Head of caudate nucleus (tissue), 42 donors: ENCODE results near the gene TOGARAM1.
A peak's percentile ranks its signal among the peaks of the same experiment; 100 is the strongest.

Source experiments
- DNase-seq, 42 donors: peaks; one replicate each; pipeline versions ENCODE4 v3.0.0 to v3.0.0-alpha.2; 2020 to 2021; ENCODE audit warnings: mixed read lengths in 7 of 42
- intact Hi-C: fragments of 100-400 bp; cut with DNase I; formaldehyde crosslinking; loops from one replicate; pipeline ENCODE4 v1.15.0; 2022

TOGARAM1 gene

DNA sequence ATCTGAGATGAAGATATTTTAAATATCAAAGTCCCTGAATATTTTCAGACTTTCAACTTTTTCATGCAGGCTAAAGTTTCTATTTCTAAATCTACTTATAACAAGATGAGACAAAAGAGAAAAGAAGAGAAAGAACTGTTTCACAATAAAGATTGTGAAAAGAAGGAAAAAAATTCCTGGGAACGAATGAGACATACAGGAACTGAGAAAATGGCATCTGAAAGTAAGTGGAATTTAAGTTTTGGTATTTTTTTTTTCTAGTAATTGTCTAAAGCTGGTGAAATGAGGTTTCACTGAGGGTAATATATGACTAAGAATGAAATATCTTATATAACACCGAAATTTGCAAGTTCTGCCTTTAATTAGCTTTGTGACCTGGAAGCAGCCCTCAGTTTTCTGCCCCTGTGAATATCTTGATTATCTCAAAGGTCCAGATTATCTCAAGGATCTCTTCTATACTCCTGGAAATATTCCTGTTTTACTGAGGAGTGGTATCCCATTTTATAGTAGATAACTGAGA, 66.2 kb downstream of the TOGARAM1 start:
- no peak for DNase-seq
- intact Hi-C loops: no loop called here

DNA sequence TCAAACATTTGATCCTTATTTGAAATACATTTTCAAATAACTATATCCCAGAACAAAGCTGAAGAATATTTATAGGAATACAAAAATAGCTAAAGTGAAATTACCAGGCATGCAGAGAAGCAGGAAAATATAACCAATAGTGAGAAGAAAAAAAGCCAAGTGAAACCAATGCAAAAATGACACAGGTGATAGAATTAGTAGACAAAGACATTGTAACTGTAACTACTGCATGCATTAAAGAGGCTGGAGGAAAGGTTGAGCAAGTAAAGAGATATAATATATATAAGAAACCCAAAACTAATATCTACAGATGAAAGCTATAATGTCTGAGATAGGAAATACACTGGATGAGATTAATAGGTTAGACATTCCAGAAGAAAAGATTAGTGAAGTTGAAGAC, 72.7 kb downstream of the TOGARAM1 start:
- DNase-seq: no peak

DNA sequence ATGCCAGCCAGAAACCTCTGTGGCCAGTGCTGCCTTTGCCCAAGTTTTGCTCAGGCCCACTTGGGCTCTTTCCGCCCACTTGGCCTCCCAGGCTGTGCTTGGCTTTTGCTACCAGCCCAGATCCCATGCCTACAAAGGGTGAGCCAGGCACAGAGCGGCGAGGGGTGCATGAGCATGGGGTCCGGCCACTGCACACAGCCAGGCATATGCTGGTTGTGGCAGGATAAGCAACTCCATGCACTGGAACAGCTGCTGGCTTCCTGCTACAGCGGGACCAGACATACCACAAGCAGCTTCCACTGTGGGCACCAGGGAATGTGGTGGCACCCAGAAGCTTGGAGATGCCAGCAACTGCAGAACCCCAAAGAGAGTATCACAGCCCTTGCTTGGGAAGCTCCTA, 76.3 kb downstream of the TOGARAM1 start:
- DNase-seq: no peak

More for the DNA sequence above, 72.7 kb downstream of the TOGARAM1 start:
- intact Hi-C loops: no loop called here

DNA sequence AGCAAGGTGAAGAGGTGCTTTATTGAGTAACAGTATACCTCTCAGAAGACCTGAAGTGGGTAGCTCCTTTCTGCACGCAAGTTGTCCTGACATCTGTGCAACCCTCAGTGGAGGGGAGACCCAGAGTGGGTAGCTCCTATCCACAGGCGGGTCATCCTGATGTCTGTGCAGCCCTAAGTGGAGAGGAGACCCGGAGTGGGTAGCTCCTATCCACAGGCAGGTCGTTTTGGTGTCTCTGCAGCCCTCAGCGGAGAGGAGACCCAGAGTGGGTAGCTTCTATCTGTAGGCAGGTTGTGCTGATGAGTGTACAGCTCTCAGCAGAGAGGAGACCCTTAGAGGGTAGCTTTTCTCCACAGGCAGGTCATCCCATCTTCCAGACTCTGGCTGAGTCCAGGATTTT, 76.9 kb downstream of the TOGARAM1 start:
- intact Hi-C loops: no loop called here
- no peak for DNase-seq

More for the DNA sequence above, 76.3 kb downstream of the TOGARAM1 start:
- intact Hi-C loops: no loop called here

DNA sequence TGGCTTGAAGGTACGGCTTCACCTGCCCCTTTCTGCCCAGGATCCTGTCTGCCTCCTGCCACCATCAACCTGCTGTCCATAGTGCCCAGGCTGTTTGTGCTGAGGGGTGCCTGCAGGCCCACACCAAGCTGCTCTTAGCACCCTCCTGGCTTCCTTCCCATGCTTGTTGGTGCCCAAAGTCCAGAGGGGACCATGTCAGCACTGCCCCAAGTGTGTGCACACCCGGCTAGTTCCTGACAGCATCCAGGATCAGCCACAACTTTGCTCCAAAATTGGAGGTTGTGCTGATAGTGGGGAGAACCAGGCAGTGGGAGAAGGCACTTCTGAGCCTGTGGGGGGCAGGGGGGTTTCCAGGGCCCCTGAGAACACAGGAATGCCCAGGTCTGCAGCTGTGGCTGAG, 77.4 kb downstream of the TOGARAM1 start:
- intact Hi-C loops: no loop called here
- no peak for DNase-seq

DNA sequence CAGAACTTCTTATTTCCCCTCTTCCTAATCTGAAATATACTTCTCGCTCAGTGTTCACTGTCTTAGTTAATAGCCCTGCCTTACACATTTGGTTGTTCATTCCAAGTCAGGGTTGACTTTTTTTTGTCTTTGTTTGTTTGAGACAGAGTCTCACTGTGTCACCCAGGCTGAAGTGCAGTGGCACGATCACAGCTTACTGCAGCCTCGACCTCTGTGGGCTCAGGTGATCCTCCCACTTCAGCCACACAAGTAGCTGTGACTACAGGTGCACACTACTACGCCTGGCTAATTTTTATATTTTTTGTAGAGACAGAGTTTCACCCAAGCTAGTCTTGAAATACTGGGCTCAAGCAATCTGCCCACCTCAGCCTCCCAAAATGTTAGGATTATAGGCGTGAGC, 79.7 kb downstream of the TOGARAM1 start:
- no peak for DNase-seq
- intact Hi-C loops: no loop called here

DNA sequence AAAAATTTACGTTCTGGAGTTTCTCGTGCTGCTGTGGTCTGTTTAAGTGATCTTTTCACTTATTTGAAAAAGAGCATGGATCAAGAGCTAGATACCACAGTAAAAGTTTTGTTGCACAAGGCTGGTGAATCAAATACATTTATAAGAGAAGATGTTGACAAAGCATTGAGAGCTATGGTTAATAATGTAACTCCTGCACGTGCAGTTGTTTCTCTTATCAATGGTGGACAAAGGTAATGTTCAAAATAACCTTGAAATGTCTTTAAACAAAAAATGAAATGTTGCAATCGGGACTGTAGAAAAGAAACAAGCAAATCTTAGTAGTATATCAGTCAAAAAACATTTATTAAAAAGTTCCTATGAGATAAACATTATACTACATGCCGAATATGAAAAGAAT, 82.6 kb downstream of the TOGARAM1 start:
- DNase-seq: no peak
- intact Hi-C loops: no loop called here

DNA sequence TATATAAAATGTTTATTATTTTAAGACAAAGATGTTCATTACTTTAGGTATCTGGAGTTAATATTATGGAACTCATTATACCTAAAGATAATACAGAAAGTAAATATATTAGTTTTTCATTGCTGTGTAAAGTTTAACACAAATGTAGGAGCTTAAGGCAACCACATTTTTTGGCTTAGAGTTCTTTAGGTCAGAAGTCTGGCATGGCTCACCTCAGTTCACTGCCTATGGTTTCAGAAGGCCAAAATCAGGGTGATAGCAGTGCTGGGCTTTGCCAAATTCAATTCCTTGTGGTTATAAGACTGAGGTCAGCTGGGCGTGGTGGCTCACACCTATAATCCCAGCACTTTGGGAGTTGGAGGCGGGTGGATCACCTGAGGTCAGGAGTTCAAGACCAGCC, 86.4 kb downstream of the TOGARAM1 start:
- intact Hi-C loops: no loop called here
- no peak for DNase-seq

DNA sequence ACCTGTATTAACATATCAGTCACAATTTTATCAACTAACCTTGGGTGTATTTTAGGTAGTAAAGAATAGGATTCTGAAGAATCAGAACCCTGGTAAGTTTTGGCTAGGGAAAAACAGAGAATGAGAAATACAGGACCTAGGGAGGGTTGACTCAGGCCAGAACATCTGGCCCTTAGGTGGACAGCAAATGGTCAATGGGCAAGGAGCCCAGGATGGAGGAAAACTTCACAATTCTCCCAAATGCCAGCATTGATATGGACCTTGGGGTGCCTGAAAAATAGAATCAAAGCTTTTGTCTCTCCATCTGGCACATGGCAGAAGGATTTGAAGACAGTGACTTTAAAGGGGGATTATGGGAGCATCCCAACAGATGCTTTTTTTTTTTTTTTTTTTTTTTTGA, 89.2 kb downstream of the TOGARAM1 start:
- peak in 11 of 42 donors; percentile 4 to 53 (median 19) for DNase-seq
- intact Hi-C loops: no loop called here

DNA sequence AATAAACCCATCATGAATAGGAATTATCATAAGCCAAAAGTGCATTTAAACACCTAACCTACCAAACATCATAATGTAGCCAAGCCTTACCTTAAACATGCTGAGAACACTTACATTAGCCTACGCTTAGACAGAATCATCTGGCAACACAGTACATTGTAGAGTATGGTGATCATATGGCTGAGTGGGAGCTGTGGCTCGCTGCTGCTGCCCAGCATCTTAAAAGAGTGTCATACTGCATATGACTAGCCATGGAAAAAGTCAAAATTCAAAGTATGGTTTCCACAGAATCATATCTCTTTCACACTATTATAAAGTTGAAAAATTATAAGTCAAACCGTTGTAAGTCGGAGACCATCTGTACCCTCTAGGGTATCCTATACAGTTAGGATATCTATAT, 89.9 kb downstream of the TOGARAM1 start:
- no peak for DNase-seq
- intact Hi-C loops: no loop called here

DNA sequence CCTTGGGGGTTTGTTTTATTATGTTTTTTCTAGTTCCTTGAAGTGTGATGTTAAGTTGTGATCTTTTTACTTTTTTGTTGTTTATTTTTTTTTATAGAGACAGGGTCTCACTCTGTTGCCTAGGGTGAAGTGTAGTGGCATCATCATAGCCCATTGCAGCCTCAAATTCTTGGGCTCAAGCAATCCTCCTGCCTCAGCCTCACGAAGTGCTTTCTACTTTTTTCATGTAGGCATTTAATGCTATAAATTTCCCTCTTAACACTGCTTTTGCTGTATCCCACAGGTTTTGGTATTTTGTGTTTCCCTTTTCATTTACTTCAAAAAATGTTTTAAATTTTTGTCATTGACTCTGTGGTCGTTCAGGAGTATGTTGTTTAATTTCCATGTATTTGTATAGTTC, 95.4 kb downstream of the TOGARAM1 start:
- intact Hi-C loops: no loop called here
- DNase-seq: no peak

DNA sequence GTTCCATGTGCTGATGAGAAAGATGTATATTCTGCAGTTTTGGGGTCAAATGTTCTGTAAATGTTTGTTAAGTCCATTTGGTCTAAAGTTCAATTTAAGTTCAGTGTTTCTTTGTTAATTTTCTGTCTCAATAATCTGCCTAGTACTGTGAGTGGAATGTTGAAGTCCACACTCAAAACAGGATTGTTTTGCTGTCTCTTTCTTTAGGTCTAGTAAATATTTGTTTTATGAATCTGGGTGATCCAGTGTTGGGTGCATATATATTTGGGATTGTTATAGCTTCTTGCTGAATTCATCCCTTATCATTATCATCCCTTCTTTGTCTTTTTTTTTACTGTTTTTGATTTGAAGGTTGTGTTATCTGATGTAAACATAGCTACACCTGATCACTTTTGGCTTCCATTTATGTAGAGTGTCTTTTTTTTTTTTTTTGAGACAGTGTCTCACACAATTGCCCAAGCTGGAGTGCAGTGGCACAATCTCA, 95.9 kb downstream of the TOGARAM1 start:
- DNase-seq: no peak
- intact Hi-C loops: no loop called here

DNA sequence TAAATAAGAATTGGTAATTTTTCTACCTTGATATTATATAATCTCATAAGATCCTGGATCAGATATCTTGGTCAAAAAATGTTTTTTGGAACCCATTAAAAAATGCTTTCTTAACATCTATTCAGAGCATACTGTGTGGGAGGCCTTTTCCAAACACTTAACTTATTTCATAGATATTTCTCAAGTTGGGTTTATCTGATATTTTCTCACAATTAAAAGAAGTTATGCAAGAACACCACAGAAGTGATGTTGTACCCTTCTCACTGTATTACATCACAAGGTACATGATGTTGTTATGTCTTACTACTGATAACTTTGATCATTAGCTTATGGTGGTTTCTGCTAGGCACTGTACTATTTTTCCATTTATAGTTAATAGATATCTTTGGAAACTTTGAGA, 98.6 kb downstream of the TOGARAM1 start:
- DNase-seq: no peak
- intact Hi-C loops: no loop called here

DNA sequence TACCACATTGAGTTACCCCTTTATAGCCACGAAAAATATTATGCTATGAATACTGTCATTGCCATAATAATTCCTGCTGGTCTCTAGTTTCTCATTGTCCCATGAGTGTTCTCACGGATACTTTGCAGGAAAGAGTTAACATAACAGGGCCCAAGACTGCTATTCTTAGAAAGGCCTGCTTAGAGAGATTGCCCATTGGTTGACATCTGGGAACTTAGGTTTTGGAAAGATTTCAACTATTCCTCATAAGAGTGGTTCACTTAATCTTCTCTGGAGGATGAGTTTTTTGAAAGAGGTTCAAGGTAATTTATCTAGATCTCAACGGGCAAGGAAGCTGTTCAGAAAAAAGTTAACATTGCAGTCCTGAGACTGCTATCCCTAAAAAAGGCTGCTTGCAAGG, 103.5 kb downstream of the TOGARAM1 start:
- intact Hi-C loops: no loop called here
- no peak for DNase-seq

DNA sequence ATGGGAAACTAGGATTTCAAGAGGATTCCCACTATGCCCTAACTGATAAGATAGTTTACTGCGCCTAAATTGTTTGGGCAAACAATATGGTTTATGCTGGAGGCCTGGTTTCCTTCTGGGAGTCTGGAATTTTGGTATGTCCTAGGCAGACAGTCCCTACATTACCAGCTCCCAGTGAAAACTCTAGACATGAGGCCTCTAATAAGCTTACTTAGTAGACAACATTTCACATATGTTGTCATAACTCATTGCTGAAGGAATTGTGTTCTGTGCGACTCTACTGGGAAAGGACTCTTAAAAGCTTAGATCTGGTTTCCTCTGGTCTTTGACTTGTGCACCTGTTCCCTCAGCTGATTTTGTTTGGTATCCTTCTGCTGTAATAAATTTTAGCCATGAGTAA, 104.0 kb downstream of the TOGARAM1 start:
- no peak for DNase-seq
- intact Hi-C loops: no loop called here

DNA sequence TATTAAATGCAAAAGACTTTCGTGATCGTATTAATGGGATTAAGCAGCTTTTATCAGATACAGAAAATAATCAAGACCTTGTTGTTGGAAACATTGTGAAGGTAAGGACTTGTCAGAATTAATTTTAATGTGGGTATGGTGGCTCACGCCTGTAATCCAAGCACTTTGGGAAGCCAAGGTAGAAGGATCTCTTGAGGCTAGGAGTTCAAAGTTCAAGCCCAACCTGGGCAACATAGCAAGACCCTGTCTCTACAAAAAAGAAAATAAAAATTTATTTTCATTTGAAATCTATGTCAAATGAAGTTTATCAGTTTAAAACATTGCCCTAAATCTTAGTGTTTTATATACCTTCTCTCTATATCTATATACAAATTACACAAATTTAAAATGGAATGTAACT, 104.7 kb downstream of the TOGARAM1 start:
- intact Hi-C loops: no loop called here
- no peak for DNase-seq

DNA sequence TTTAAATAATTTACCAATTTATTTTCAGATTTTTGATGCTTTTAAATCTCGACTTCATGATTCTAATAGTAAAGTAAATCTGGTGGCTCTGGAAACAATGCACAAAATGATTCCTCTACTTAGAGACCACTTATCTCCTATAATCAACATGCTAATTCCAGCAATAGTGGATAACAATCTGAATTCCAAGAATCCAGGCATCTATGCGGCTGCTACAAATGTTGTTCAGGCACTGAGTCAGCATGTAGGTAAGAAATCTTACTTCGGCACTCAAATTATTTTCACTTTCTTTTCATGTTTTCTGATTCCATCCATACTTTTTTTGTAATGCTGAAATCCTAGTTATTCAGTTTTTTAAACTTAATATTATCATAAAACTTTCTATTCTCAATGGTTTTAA, 106.4 kb downstream of the TOGARAM1 start:
- intact Hi-C loops: no loop called here
- no peak for DNase-seq

DNA sequence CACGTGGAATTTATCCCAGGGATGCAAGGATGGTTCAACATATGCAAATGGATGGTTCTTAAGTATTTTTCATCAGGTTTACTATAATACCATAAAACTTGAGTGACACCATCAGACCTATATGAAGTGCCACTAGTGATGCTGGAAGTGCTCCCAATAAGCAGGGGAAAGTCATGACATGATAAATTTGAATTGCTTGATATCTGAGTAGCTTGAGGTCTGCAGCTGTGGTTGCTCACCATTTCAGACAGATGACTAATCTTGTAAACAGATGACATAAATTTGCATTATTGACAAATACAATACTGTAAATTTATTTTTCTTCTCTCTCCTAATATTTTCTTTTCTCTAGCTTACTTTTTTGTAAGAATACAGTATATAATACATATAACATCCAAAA, 108.2 kb downstream of the TOGARAM1 start:
- intact Hi-C loops: no loop called here
- DNase-seq: no peak

DNA sequence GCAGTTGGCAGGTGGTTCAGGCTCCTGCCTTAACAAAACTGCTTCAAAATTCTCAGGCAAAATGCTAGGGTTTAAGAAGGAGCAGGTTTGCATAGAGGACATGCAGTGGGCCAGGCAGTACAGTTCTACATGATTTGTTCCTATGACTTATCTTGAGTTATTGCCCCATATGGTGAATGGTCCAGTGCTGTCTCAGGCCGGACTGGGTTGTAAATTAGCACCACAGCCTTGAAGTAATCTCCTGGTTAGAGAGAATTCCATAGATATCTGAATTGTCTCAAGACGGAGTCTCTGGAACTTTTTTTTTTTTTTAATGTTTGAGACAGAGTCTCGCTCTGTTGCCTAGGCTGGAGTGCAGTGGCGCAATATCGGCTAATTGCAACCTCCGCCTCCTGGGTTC, 110.1 kb downstream of the TOGARAM1 start:
- DNase-seq: no peak
- intact Hi-C loops: no loop called here

DNA sequence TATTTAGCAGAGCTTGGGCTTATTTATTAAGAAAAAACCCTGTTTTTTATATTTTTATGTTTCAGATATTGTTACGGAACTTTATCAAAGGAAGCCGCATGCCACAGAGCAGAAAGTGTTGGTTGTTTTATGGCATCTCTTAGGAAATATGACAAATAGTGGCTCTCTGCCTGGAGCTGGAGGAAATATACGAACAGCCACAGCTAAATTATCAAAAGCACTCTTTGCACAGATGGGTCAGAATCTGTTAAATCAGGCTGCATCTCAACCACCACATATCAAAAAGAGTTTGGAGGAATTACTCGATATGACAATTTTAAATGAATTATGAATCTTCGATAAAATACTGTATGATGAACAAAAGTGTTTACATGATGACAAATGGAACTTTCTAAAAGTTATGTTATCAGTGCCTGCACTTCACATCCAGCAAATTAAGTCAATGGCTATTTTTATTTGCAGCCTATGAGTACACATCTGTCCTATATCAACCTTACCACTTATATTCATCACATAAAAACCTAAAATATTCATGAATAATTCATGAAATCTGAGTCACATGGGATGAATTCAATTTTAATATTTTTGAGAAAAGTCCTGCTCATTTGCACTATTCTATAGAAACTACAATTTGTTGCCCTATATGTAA, 111.4 kb downstream of the TOGARAM1 start:
- intact Hi-C loops: no loop called here
- no peak for DNase-seq

DNA sequence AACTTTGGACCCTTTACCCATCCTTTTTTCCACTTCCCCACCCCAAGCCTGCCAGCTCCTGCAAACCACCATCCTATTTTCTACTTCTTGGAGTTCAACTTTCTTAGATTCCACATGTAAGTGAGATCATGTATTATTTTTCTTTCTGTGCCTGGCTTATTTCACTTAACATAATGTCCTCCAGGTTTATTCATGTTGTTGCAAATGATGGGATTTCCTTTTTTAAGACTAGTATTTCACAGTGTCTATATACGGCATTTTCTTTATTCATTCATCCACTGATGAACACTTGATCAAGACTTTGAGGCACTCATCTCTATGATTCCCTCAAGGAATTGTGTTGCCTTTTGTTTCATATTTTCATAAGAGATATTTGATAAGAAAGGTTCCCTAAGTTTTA, 116.3 kb downstream of the TOGARAM1 start:
- intact Hi-C loops: no loop called here
- no peak for DNase-seq
